Peyer's patch (tissue), 4 donors: Measurements from ENCODE around the gene TUBGCP2. TPM values are rescaled to one million over a fixed set of nuclear protein-coding genes. Genes with fewer than 3 reads are reported as not detected.

Source experiments
- DNase-seq, 3 donors: peaks; one replicate each; pipeline ENCODE4 v3.0.0-alpha.2; 2017 to 2019
- H3K27ac ChIP-seq, 4 donors: fragments of 200-600 bp; sonication (generic); one replicate each; pipeline ENCODE4 v1.5.1; 2016 to 2019
- H3K27me3 ChIP-seq, 2 donors: fragments of 200-600 bp; sonication (generic); one replicate each; pipeline ENCODE4 v1.5.1; 2019
- H3K36me3 ChIP-seq, 3 donors: fragments of 200-600 bp; sonication (generic); one replicate each; pipeline ENCODE4 v1.5.1; 2016 to 2019
- H3K4me1 ChIP-seq, 4 donors: fragments of 200-600 bp; sonication (generic); one replicate each; pipeline ENCODE4 v1.5.1; 2016 to 2019
- H3K4me3 ChIP-seq, 4 donors: fragments of 200-600 bp; sonication (generic); 1 replicate in 3 of 4; 2 replicates in 1 of 4; pipeline ENCODE4 v1.5.1; 2016 to 2019; ENCODE audit warnings: mild to moderate bottlenecking in 1 of 4
- H3K9me3 ChIP-seq, 4 donors: fragments of 200-600 bp; sonication (generic); one replicate each; pipeline ENCODE4 v1.5.1; 2016 to 2019; ENCODE audit warnings: mild to moderate bottlenecking in 1 of 4
- POLR2A ChIP-seq, 2 donors: fragments of 450-650 bp; IDR thresholded peaks; one replicate each; pipeline ENCODE4 v1.5.1; 2017; ENCODE audit warnings: antibody characterized with exemption in 2 of 2, mild to moderate bottlenecking in 2 of 2, moderate library complexity in 2 of 2
- total RNA-seq, 4 donors: library from RNA; depleted of rRNA; stranded (reverse); fragments of >200 nt; gene quantifications; one replicate each; pipeline ENCODE4 v1.1.0, GENCODE V29; 2016
- TF ChIP-seq, protein P1 (sequence below), 6 experiments: fragments of 450-650 bp in 4 of 6; fragments of 200-600 bp in 2 of 6; sonication (generic) in 1 of 6; IDR thresholded peaks; one replicate each; pipeline ENCODE4 v1.5.1; 2017 to 2019; ENCODE audit warnings: antibody characterized with exemption in 6 of 6, mild to moderate bottlenecking in 3 of 6, moderate library complexity in 1 of 6

The TUBGCP2 gene
- total RNA-seq, 4 donors from 2014 or later: 40.1 to 85.0 (median 67.8) TPM

- Histone ChIP-seq H3K27me3 (no peaks in the 10 kb centered on the region), H3K4me3 (no peak overlapping the region), H3K9me3 (no peaks in the 10 kb centered on the region), H3K27ac (no peak overlapping the region), H3K4me1 (peaks cover 0 to 21% (median 0%) of the 10 kb centered on the region in 4 donors), H3K36me3 (no peaks in the 10 kb centered on the region)
- no peak for DNase-seq
- TF ChIP-seq, protein P1, sequence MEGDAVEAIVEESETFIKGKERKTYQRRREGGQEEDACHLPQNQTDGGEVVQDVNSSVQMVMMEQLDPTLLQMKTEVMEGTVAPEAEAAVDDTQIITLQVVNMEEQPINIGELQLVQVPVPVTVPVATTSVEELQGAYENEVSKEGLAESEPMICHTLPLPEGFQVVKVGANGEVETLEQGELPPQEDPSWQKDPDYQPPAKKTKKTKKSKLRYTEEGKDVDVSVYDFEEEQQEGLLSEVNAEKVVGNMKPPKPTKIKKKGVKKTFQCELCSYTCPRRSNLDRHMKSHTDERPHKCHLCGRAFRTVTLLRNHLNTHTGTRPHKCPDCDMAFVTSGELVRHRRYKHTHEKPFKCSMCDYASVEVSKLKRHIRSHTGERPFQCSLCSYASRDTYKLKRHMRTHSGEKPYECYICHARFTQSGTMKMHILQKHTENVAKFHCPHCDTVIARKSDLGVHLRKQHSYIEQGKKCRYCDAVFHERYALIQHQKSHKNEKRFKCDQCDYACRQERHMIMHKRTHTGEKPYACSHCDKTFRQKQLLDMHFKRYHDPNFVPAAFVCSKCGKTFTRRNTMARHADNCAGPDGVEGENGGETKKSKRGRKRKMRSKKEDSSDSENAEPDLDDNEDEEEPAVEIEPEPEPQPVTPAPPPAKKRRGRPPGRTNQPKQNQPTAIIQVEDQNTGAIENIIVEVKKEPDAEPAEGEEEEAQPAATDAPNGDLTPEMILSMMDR (IDR thresholded peaks at IDR 0.05): no peak
These were observed 35.6 kb upstream of the TUBGCP2 start for GRCh38 chr10:133344236-133344635.

DNA sequence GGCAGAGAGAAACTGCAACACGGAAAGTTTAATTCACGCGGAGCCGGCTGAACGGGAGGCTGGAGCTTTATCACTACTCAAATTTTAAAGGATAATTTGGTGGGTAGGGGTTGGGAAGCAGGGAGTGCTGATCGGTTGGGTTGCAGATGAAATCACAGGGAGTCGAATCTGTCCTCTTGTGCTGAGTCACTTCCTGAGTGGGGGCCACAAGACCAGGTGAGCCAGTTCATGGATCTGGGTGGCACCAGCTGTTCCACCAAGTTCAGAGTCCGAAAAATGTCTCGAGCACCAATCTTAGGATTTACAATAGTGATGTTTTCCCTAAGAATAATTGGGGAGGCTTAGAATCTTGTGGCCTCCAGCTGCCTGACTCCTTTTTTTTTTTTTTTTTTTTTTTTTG is 34.9 kb upstream of the TUBGCP2 start:
- Histone ChIP-seq H3K9me3 (no peaks in the 10 kb centered on the region), H3K27me3 (no peaks in the 10 kb centered on the region), H3K36me3 (no peaks in the 10 kb centered on the region), H3K4me3 (peak overlapping the region in 1 of 4 donors; percentile 23), H3K4me1 (peaks cover 0 to 14% (median 0%) of the 10 kb centered on the region in 4 donors), H3K27ac (peak overlapping the region in 2 of 4 donors; percentile 41 to 74)
- peak in 1 of 3 donors; percentile 73 for DNase-seq
- TF ChIP-seq, protein P1 (IDR thresholded peaks at IDR 0.05): no peak
- no peak for TF ChIP-seq POLR2A (IDR thresholded peaks at IDR 0.05)

GRCh38 chr10:133342942-133343341 is 34.3 kb upstream of the TUBGCP2 start:
- H3K4me3 ChIP-seq: peak overlapping the region in 1 of 4 donors; percentile 23
- peak in 1 of 3 donors; percentile 58 for DNase-seq
- no peaks in the 10 kb centered on the region for H3K9me3 ChIP-seq
- no peaks in the 10 kb centered on the region for H3K36me3 ChIP-seq
- no peaks in the 10 kb centered on the region for H3K27me3 ChIP-seq
- H3K4me1 ChIP-seq: peaks cover 0 to 14% (median 0%) of the 10 kb centered on the region in 4 donors
- peak overlapping the region in 2 of 4 donors; percentile 41 to 74 for H3K27ac ChIP-seq
- peak in 1 of 2 donors; percentile 64 for TF ChIP-seq POLR2A (IDR thresholded peaks at IDR 0.05)
- TF ChIP-seq, protein P1 (IDR thresholded peaks at IDR 0.05): no peak

GRCh38 chr10:133341983-133342382 is 33.3 kb upstream of the TUBGCP2 start:
- Histone ChIP-seq H3K36me3 (no peaks in the 10 kb centered on the region), H3K9me3 (no peaks in the 10 kb centered on the region), H3K4me1 (peaks cover 0 to 15% (median 3%) of the 10 kb centered on the region in 4 donors), H3K27ac (no peak overlapping the region), H3K27me3 (no peaks in the 10 kb centered on the region), H3K4me3 (no peak overlapping the region)
- no peak for TF ChIP-seq POLR2A (IDR thresholded peaks at IDR 0.05)
- TF ChIP-seq, protein P1 (IDR thresholded peaks at IDR 0.05): no peak
- DNase-seq: no peak

GRCh38 chr10:133339708-133340380 is 31.2 kb upstream of the TUBGCP2 start:
- no peak overlapping the region for H3K4me3 ChIP-seq
- H3K36me3 ChIP-seq: no peaks in the 10 kb centered on the region
- H3K27me3 ChIP-seq: peaks cover 0 to 21% of the 10 kb centered on the region in 2 donors
- TF ChIP-seq POLR2A (IDR thresholded peaks at IDR 0.05): no peak
- TF ChIP-seq, protein P1 (IDR thresholded peaks at IDR 0.05): no peak
- DNase-seq: no peak
- peaks cover 0 to 28% (median 13%) of the 10 kb centered on the region in 4 donors for H3K4me1 ChIP-seq
- no peaks in the 10 kb centered on the region for H3K9me3 ChIP-seq
- H3K27ac ChIP-seq: no peak overlapping the region
